IMR-90 (cell line): ENCODE results near the gene WDR5. TPM values are rescaled to one million over a fixed set of nuclear protein-coding genes. Genes with fewer than 3 reads are reported as not detected.
A peak's percentile ranks its signal among the peaks of the same experiment; 100 is the strongest.

Experiments used
- ATAC-seq: fragments of 200-7000 bp; cut with Tn5 transposase; 2 replicates; pipeline ENCODE4 v1.9.1; 2020; ENCODE audit warnings: low read depth, mild to moderate bottlenecking, moderate library complexity
- BruUV-seq: library from RNA; stranded (reverse); fragments of 400-500 nt; replicated peaks from 2 replicates; lab custom pipeline; 2021; lab: Mats Ljungman, UMichigan
- CTCF ChIA-PET: fragments of 300-600 bp; formaldehyde crosslinking; extraction: SDS; loops from one replicate; lab custom pipeline; 2021; ENCODE audit warnings: antibody characterized with exemption; lab: Yijun Ruan, JAX
- POLR2A ChIA-PET: fragments of 300-600 bp; sonication (Branson Sonifier 250); formaldehyde crosslinking; loops from one replicate; lab custom pipeline; 2022; ENCODE audit warnings: antibody characterized with exemption; ENCODE audit not compliant: unreplicated experiment; lab: Charles Lee
- DNase-seq: peaks from one replicate; pipeline ENCODE4 v3.0.0; 2013
- H2AFZ ChIP-seq: replicated peaks from 2 replicates; pipeline ENCODE3; 2013; ENCODE audit warnings: low read length, mild to moderate bottlenecking; ENCODE audit not compliant: poor library complexity
- H2AK5ac ChIP-seq: 2 replicates; pipeline ENCODE4 v1.6.1; 2013; ENCODE audit warnings: low read depth, low read length, inconsistent platforms
- H2AK9ac ChIP-seq: replicated peaks from 2 replicates; pipeline ENCODE3; 2013; ENCODE audit warnings: mild to moderate bottlenecking, low read depth, low read length, moderate library complexity; ENCODE audit not compliant: poor library complexity
- H2BK120ac ChIP-seq: 2 replicates; pipeline ENCODE4 v1.6.1; 2013; ENCODE audit warnings: low read depth, low read length, inconsistent platforms
- H2BK15ac ChIP-seq: 3 replicates; pipeline ENCODE4 v1.6.1; 2013; ENCODE audit warnings: low read depth, low read length, inconsistent platforms
- H2BK20ac ChIP-seq: 2 replicates; pipeline ENCODE4 v1.6.1; 2013; ENCODE audit warnings: low read depth, mild to moderate bottlenecking, inconsistent platforms, low read length, moderate library complexity
- H2BK5ac ChIP-seq: 2 replicates; pipeline ENCODE4 v1.6.1; 2013; ENCODE audit warnings: mild to moderate bottlenecking, low read depth, low read length, inconsistent platforms; ENCODE audit not compliant: poor library complexity, severe bottlenecking
- H3K14ac ChIP-seq: replicated peaks from 2 replicates; pipeline ENCODE4 v1.6.1; 2013; ENCODE audit warnings: low read depth, low read length, inconsistent platforms
- H3K18ac ChIP-seq: 2 replicates; pipeline ENCODE4 v1.6.1; 2013; ENCODE audit warnings: low read depth, low read length, control low read depth
- H3K23ac ChIP-seq: 2 replicates; pipeline ENCODE4 v1.6.1; 2013; ENCODE audit warnings: low read depth, low read length, inconsistent platforms
- H3K27ac ChIP-seq: 2 replicates; pipeline ENCODE4 v1.5.1; 2013; ENCODE audit warnings: mild to moderate bottlenecking, control low read depth, low read length; ENCODE audit not compliant: insufficient read depth
- H3K27me3 ChIP-seq: 2 replicates; pipeline ENCODE4 v1.6.1; 2013; ENCODE audit warnings: low read length; ENCODE audit not compliant: control insufficient read depth, insufficient read depth
- H3K36me3 ChIP-seq: 2 replicates; pipeline ENCODE4 v1.6.1; 2013; ENCODE audit warnings: low read length, mixed read lengths; ENCODE audit not compliant: control insufficient read depth, insufficient read depth
- H3K4ac ChIP-seq: 2 replicates; pipeline ENCODE4 v1.6.1; 2013; ENCODE audit warnings: low read depth, low read length, inconsistent platforms
- H3K4me1 ChIP-seq: 2 replicates; pipeline ENCODE4 v1.6.1; 2013; ENCODE audit warnings: low read length, mixed read lengths; ENCODE audit not compliant: control insufficient read depth, insufficient read depth
- H3K4me2 ChIP-seq: 2 replicates; pipeline ENCODE4 v1.6.1; 2013; ENCODE audit warnings: low read depth, mild to moderate bottlenecking, control low read depth, low read length, moderate library complexity
- H3K4me3 ChIP-seq: 2 replicates; pipeline ENCODE4 v1.5.1; 2013; ENCODE audit warnings: low read depth, mild to moderate bottlenecking, control low read depth, low read length, moderate library complexity; ENCODE audit not compliant: insufficient read depth
- H3K56ac ChIP-seq: 2 replicates; pipeline ENCODE4 v1.6.1; 2013; ENCODE audit warnings: low read length, inconsistent platforms; ENCODE audit not compliant: insufficient read depth; ENCODE audit errors: extremely low read depth
- H3K79me1 ChIP-seq, 2 experiments: 2 replicates each; pipeline ENCODE4 v1.6.1; 2013; ENCODE audit warnings: low read length in 2 of 2, inconsistent platforms in 1 of 2, low read depth in 1 of 2
- H3K9ac ChIP-seq: 2 replicates; pipeline ENCODE4 v1.6.1; 2013; ENCODE audit warnings: low read depth, low read length, control low read depth
- H3K9me1 ChIP-seq: 2 replicates; pipeline ENCODE4 v1.6.1; 2013; ENCODE audit warnings: low read length, inconsistent platforms; ENCODE audit not compliant: insufficient read depth
- H3K9me3 ChIP-seq: 2 replicates; pipeline ENCODE4 v1.6.1; 2013; ENCODE audit warnings: low read length; ENCODE audit not compliant: control insufficient read depth, insufficient read depth
- H4K20me1 ChIP-seq: 2 replicates; pipeline ENCODE4 v1.6.1; 2013; ENCODE audit warnings: low read length, inconsistent platforms; ENCODE audit not compliant: insufficient read depth
- H4K5ac ChIP-seq: 2 replicates; pipeline ENCODE4 v1.6.1; 2013; ENCODE audit warnings: mild to moderate bottlenecking, low read depth, low read length, control low read depth
- H4K8ac ChIP-seq, 2 experiments: 2 replicates each; pipeline ENCODE4 v1.6.1; 2013; ENCODE audit warnings: low read depth in 2 of 2, low read length in 2 of 2, control low read depth in 1 of 2, inconsistent platforms in 1 of 2
- H4K91ac ChIP-seq: 2 replicates; pipeline ENCODE4 v1.6.1; 2013; ENCODE audit warnings: low read depth, low read length, inconsistent platforms; ENCODE audit not compliant: insufficient read depth
- ELK1 ChIP-seq: fragments of 150-350 bp; IDR thresholded peaks from 2 replicates; pipeline ENCODE4 v1.6.1; 2016; ENCODE audit warnings: low read depth, mild to moderate bottlenecking, low read length, moderate library complexity, borderline replicate concordance
- FOS ChIP-seq: fragments of 150-350 bp; IDR thresholded peaks from 2 replicates; pipeline ENCODE4 v1.6.1; 2016; ENCODE audit warnings: low read depth, low read length
- MXI1 ChIP-seq: IDR thresholded peaks from 2 replicates; pipeline ENCODE4 v1.6.1; 2012; ENCODE audit warnings: low read depth, mild to moderate bottlenecking, low read length, moderate library complexity, borderline replicate concordance
- NFE2L2 ChIP-seq: fragments of 150-350 bp; IDR thresholded peaks from 2 replicates; pipeline ENCODE4 v1.6.1; 2016; ENCODE audit warnings: low read depth, mild to moderate bottlenecking, low read length
- USF2 ChIP-seq: fragments of 150-350 bp; IDR thresholded peaks from 2 replicates; pipeline ENCODE4 v1.6.1; 2017; ENCODE audit warnings: mild to moderate bottlenecking, antibody characterized with exemption, low read length, low read depth
- WGBS, 2 experiments: methylation state at CpG; one replicate each; pipeline versions ENCODE4 v1.1.5 to v1.1.7; 2013; ENCODE audit warnings: missing lambda C conversion rate in 2 of 2; ENCODE audit not compliant: insufficient read length in 1 of 2; ENCODE audit errors: extremely low coverage in 2 of 2; 5-methylcytosine and 5-hydroxymethylcytosine counted together
- dilution Hi-C: fragments of 300-500 bp; cut with HindIII; formaldehyde crosslinking; loops from one replicate; pipeline ENCODE4 v1.14.3; 2018; ENCODE audit warnings: low sequenced_read_pairs; ENCODE audit not compliant: unreplicated experiment
- in situ Hi-C: fragments of 300-500 bp; cut with MboI; formaldehyde crosslinking; loops from 3 replicates; pipeline ENCODE4 v1.14.3; 2019; ENCODE audit warnings: low sequenced_read_pairs, inconsistent platforms, mixed read lengths
- intact Hi-C: fragments of 100-400 bp; cut with micrococcal nuclease; formaldehyde crosslinking; loops from 2 replicates; pipeline ENCODE4 v1.10.0; 2022
- polyA plus RNA-seq, 3 experiments: library from polyadenylated mRNA; depleted of rRNA; stranded (reverse); fragments of >200 nt; gene quantifications; 2 replicates each; pipeline ENCODE4 v1.2.3, GENCODE V29; 2012; ENCODE audit warnings: low replicate concordance in 1 of 3
- total RNA-seq: library from RNA; depleted of rRNA; stranded (reverse); fragments of >200 nt; gene quantifications from 2 replicates; pipeline ENCODE4 v1.2.3, GENCODE V29; 2012

WDR5 gene
- total and polyA plus RNA-seq, 2 of the 4 experiments (the other 2 are of a cell fraction) = 18.3 to 26.6 TPM

- H2BK5ac ChIP-seq = no peak overlapping the region
- no peak overlapping the region for H3K18ac ChIP-seq
- peaks cover 12% of the 10 kb centered on the region; the same call in 1 of the 2 replicates for H3K4me1 ChIP-seq
- ChIA-PET CTCF (no interaction called here), POLR2A (no interaction called here)
- WGBS, 2 experiments = 75% methylated on average over 7 of the region's 24 CpGs; no CpG with 5 or more reads in 1 of the 2 experiments
- TF ChIP-seq ELK1 (no peak), MXI1 (no peak), USF2 (no peak), FOS (no peak), NFE2L2 (no peak)
- no peaks in the 10 kb centered on the region; the same call in 1 of the 2 replicates for H3K9me1 ChIP-seq
- H4K91ac ChIP-seq = no peak overlapping the region
- H2AK5ac ChIP-seq = no peak overlapping the region; the same call in 1 of the 2 replicates
- no peak overlapping the region for H3K56ac ChIP-seq
- DNase-seq = no peak
- no peak overlapping the region for H2BK15ac ChIP-seq
- H3K9ac ChIP-seq = no peak overlapping the region
- no peak overlapping the region for H3K4me3 ChIP-seq
- peak overlapping the region; percentile 66 for H2AFZ ChIP-seq
- ATAC-seq = peak; percentile 30; the same call in 1 of the 2 replicates
- H3K36me3 ChIP-seq = no peaks in the 10 kb centered on the region
- intact Hi-C loops = loop anchor here (5.0 kb wide), 1 partner anchor 138 kb away; the partner anchor contains the start of gene RXRA
- no peak overlapping the region for H3K4me2 ChIP-seq
- H4K5ac ChIP-seq = no peak overlapping the region
- H4K8ac ChIP-seq = no peak overlapping the region
- H2BK20ac ChIP-seq = no peak overlapping the region
- H3K9me3 ChIP-seq = no peaks in the 10 kb centered on the region
- H3K23ac ChIP-seq = no peak overlapping the region
- H3K27ac ChIP-seq = no peak overlapping the region
- H3K4ac ChIP-seq = no peak overlapping the region
- peaks cover 29% of the 10 kb centered on the region for H3K27me3 ChIP-seq
- H2BK120ac ChIP-seq = no peak overlapping the region; the same call in 1 of the 2 replicates
- in situ Hi-C loops = no loop called here
- no peaks in the 10 kb centered on the region; the same call in 1 of the 2 replicates for H4K20me1 ChIP-seq
- H3K14ac ChIP-seq = no peak overlapping the region
- H3K79me1 ChIP-seq = no peaks in the 10 kb centered on the region
- BruUV-seq = no TSS peak
- dilution Hi-C loops = no loop called here
- H2AK9ac ChIP-seq = no peak overlapping the region
These were observed 53.8 kb downstream of the WDR5 start for GRCh38 chr9:134189470-134190231.
